Activated effector memory CD4-positive, alpha-beta T cell treated with Interleukin-2 at 50 U/mL for 16 hours (primary cell): ENCODE results near the gene TP53BP2.
"Not testable (repeated sequence)": the region's sequence is repeated elsewhere in the genome, so short reads cannot be mapped to it uniquely, and the experiment has no call there.

Experiments
- DNase-seq: peaks from one replicate; pipeline ENCODE4 v3.0.0-alpha.2; 2020

Gene TP53BP2

DNA sequence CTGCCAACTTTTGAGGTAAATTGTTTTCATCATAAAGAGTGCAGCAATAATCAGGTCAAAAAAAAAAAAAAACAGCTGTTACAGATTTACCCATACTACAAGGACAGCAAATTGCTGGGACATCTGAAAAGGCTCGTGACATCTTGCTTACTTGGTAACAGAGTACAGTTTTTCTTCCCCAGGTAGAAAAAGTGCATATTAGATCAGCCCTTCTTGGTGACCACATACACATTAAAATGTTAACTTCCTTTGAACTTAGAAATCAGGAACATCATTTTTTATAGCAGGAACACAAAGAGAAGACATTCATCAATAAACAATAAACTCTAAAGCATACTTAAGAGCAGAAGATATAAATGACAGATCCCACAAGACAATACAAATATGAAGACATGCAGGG, 16.1 kb downstream of the TP53BP2 start:
- DNase-seq = no peak

DNA sequence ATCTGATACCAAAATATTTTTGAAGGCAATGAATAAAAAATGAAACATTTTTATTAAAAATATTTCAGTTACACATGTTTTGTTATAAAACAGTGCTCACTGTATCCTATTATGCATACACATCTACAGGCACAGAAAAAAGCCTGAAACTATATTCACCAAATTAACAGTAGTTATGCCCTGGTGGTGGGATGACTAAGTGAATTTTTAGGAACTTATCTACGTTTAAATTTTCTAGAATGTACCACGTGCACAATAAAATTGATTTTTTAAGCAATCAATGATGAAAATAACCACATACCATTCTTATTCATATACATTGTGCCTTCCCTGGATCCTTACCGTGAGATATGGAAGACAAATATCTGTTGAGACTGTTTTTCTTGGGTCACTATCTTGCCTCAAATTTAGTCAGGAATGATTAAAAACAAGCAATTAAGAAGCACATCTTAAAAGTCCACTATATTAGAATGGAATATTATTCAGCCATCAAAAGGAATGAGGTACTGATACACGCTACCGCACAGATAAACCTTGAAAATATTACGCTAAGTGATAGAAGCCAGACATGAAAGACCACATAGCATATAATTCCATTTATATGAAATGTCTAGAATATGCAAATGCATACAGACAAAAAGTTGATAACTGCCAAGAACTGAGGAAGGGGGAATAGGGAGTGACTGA, 17.4 kb downstream of the TP53BP2 start:
- no peak for DNase-seq

DNA sequence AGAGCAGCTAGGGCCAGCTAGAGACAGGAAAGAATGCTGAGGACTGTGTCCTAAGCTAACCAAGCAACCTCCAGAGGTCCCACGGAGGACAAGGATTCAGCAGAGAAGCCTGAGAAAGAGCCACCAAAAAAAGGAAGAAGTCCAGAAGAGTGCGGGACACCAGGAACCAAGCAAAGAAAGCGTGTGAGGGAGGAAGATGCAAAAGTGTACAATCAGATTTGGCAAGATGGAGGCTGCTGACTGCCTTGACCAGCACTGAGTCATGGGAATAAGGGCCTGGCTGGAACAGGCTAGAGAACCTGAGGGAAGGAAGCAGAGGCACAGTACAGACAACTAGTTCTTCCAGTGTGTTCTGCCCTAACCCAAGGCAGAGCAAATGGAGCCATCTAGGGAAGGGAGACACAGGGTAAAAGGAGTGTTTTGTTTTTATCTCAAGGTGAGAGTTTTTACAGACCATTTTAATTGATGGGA, 18.5 kb downstream of the TP53BP2 start:
- no peak for DNase-seq

DNA sequence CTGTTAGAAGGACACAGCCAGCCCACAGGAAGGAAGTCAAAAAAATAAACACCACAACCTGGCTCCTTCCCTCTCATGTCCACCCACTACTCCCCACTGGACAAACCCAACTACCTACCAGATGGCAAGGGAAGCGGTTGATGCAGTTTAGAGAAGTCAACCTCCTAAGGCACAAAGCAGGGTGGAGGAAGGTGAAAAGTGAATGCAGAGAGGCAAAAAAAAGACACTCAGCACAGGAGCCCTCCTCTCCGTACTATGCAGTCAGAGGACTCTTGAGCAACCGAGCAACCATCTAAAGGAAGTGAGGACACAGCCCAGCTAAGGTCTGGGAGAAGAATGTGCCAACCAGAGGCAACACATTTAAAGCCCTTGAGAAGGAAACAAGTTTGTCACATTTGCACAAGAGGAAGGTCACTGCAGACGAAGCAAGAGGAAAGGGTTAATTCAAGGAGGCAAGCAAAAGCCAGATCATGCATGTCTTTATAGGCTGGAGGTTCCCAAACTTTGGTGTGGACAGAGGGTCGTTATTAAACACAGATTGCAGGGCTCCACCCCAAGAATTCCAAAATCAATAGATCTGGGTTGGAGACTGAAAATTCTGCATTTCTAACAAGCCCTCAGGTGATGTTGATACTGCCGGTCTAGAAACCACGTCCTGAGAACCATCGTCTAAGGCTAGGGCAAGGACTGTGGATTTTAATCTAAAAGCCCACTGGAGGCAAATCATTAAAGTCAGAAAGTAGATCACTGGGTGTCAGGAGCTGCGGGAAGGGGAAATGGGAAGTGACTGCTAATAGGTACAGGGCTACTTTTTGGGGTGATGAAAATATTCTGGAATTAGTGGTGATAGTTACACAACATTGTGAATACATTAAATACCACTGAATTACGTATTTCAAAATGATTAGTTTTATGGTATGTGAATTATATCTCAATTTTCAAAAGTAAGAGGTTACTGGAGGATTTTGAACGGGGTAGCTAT, 19.7 kb downstream of the TP53BP2 start:
- no peak for DNase-seq

DNA sequence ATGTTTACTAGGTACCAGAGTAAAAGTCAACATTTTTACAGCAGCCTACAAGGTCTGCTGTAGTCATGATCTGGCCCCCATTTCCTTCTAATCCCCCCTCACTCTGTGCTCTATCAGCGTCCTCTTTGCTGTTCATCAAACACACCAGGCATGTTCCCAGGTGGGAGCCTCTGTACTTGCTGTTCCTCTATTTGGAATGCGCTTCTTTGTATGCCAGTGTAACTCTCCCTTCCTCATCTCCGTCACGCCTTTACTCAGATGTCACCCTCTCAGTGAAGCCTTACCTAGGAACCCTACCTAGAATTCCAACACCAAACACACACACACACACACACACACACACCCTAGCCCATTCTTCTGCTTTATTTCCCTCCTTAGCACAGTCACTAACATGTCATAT, 21.0 kb downstream of the TP53BP2 start:
- no peak for DNase-seq

DNA sequence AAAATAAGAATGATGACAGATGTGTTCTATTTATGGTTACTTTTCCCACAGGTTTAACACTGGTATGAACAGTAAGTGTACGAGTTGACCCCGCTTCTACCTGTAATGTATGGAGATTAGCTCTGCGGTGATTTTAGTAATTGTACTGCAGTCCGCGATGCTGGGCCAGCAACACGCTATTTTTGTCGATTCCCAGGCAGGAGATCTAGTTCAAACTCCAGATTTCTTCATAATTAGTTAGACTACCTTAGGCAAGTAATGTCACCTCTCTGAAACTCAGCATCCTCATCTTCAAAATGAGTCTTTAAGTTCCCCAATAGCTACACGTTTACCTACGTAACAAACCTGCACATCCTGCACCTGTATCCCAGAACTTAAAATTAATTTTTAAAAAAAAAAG, 21.5 kb downstream of the TP53BP2 start:
- DNase-seq = no peak

DNA sequence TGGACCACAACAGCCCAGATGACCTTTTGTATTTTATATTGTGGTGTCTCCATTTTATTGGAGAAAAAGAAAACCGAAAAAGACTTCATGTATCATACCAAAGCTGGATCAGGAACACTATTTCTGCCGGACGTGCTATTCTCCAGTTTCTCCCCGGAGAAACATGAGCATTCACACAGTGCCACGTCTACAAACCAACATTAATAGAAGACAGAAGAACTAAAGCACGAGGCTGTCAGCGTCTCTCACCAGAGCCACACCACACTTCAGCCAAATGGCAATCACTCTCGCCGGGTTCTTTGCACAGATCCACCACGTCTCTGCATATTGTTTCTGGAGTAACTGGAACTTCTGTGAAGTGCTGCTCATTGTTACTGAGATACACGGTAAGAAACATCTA, 24.8 kb downstream of the TP53BP2 start:
- DNase-seq = no peak

DNA sequence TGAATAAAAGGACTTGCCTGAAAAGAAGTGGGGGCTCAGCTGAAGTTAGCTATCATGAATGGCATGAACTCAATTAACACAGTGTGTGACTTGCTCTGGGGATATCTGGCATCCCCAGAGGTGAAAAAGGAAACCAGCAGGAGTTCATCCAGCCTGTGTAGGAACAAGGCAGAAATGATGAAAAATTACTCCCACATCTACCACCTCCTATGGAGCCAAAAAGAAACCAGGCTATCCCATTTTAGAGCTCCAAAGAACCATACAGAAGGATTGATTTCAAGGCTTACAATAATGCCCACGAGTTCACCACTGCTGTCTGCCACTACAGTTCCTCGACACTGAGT, 25.3 kb downstream of the TP53BP2 start:
- no peak for DNase-seq

DNA sequence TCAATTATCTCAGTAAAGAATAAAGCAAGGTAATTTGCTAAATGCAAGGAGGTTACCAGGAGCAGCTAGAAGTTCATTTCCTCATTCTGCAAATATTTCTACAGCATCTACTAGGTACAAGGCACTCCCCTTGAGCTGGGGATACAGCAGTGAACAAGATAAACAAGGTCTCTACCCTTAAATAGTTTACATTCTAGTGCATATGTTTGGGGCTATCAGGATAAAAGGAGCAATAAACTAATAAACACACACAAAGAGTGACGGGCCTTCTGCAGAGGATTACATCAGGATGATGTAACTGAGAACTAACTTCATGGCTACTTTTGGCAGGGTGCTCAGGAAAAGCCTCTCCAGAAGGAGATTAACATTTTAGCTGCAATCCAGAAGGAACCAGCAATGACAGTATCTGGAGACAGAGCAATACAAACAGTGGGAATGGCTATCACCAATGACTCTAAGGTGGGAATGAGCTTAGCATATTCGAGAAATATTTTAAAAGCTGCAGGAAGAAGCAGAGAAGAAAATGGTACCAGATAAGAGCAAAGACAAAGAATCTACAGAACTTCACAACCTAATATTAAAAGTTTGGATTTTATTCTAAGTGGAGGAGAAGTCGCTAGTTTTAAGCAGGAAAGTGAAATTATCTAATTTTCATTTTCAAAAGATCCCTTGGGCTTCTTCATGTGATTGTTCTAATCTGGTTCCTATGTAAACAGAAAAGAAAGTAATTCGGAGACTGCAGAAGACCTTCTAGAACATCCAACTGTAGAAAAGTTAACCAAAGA, 25.8 kb downstream of the TP53BP2 start:
- no peak for DNase-seq

DNA sequence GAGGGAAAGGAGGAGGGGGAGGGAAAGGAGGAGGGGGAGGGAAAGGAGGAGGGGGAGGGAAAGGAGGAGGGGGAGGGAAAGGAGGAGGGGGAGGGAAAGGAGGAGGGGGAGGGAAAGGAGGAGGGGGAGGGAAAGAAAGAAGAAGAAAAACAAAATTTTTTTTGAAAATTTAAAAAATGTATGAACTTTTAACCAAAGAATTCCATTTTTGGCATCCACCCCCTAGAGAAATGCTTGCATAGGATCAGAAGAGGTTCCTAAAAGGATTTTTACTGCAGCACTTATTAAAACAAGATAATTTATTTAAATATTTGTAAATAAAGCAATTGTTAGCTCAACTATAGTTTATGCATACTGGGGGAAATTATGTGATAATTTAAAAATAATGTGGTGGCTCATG, 28.5 kb downstream of the TP53BP2 start:
- not testable (repeated sequence) for DNase-seq

DNA sequence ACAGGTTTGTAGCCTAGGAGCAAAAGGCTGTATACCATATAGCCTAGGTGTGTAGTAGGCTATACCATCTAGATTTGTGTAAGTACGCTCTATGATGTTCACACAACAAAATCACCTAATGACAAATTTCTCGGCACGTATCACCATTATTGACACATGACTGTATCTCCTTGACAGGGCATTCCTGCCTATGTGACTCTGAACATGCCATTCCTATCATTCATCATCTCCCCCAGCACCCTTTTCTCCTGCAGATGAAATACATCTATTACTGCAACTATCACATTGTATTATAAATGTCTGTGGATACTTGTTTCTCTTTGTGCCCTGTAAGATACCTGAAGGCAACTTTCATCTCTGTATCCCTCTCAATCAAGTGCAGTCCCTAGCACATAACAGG, 29.9 kb downstream of the TP53BP2 start:
- DNase-seq = no peak

DNA sequence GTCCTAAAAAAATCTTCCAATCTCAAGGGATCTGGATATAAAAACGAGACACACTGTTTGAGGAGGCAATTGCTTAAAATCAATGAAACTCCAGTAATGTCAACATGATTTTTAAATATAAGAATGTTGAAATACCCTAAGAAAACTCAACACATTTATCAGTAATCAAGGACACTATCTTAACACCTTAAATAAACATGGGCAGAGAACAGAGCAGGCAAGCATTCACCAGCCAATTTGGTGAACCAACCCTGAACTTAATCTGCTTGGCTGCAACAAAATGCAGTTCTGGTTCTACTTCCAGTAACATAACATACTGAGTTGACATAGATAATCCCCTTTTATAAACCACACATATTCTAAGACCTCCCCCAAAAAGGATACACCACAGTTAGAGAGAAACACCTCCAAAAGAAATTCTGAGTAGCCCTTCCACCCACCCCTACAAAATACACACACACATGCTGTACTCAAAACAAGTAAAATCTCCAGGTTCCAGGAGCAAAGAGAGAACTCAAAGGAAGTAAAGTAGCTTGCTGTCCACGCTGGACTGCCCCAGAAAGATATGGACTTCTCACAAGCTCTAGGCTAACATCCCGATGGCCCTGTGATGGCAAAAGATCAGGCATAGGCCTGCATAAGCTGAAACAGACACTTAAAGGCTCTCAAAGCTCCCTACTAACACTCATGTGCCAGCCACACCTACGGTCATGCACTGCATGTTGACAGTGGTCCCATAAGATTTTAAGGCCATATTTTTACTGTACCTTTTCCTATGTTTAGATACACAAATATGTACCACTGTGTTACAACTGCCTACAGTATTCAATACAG, 30.5 kb downstream of the TP53BP2 start:
- no peak for DNase-seq

DNA sequence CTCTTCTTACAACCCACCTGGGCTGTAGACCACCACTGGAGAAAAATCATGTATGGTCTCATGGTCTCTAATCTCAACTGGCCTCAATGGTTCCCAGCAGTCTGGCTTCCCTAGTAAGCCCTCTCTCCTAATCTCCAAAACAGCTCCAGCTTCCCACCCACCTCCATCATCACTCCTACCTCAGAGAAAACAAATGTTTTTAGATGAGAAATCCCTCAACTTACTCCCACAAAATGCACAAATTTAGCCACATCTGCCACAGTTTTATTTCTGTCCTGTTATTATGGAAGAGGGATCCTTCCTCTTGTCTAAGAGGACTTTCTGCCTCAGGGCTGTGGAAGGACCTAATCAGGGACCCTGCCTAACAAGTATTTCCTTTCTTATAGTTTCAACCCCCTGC, 32.1 kb downstream of the TP53BP2 start:
- DNase-seq = no peak

DNA sequence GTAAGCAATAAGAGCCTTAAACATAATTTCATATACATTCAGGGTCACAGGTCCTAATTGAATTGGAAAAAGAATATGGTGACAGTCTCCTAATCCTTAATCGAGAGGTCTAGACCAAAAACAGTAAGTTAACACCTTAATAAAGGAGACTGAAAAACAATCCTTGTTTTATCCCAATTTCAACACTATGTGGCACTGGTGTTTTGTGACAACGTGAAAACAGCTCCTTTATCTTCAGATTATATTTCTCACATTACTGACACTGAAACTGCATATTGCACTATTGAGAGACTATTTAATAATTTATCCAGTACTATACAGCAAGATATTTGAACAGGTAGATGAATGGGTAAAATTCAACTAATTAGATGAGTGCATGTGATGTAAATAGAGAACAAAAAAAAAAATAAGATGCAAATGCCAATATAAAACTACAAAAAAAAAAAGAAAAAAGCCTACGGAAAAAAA, 34.1 kb downstream of the TP53BP2 start:
- no peak for DNase-seq

DNA sequence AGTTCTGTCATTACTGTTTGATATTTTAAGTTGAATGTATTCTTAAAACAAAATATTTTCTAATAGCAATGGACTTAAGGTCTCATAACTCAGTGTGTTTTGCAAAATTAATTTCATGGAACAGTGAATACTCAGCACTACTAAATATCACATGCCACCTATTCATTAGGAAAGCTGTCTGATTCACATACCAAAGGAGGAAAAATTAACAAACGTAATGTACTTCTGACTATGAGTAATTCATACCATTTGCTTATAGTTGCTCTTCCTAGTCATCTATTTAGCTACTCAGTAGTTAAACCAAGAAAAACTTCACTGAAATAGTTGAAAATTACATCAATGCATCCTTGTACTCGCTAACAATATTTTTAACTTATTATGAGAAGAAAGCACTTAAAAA, 35.2 kb downstream of the TP53BP2 start:
- DNase-seq = no peak

DNA sequence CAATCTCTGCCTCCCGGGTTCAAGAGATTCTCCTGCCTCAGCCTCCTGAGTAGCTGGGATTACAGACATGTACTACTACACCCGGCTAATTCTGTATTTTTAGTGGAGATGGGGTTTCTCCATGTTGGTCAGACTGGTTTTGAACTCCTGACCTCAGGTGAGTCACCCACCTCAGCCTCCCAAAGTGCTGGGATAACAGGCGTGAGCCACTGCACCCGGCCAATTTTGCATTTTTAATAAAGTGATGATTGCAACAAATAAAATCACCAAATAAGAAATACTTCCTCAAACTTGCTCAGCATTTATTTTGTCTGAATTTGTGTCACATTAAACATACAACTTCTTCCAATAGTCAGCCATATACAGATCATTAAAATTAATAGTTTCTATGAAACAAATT, 35.8 kb downstream of the TP53BP2 start:
- not testable (repeated sequence) for DNase-seq

DNA sequence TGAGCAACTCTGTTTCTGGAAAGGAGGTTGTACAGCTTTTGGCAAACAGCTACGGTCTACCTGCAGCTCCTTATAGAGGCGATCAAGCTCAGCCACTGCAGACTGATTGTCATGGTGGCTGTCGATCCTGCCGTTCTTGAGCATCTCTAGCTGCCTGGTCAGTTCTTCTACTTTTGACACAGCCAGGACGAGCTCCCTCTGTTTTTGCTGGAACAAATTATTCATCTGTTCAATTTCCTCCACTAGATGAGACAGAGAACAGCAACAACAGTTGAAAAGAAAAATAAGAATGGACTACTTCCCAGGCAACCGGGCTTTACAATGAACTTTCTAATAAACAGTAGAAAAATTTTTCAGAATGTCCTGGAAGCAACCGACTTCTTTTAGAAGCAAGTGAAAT, 42.5 kb downstream of the TP53BP2 start:
- no peak for DNase-seq

DNA sequence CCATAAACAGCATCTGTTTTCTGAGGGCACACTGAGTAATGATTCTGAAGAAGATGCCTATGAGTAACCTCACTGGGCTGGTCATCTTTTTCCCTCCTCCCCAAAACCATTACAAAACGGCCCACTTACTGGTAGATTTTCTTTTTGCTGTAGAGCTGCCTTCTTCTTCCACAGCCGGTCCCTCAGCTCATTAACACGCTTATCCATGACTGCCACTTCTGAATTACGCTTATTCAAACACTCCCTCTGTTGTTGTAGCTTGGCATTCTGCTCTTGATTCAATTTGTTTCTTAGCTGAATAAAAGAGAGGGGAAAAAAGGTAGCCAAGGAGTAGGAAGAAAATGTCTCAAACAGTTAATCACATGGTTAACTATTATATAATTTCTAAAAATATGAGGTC, 43.1 kb downstream of the TP53BP2 start:
- no peak for DNase-seq

DNA sequence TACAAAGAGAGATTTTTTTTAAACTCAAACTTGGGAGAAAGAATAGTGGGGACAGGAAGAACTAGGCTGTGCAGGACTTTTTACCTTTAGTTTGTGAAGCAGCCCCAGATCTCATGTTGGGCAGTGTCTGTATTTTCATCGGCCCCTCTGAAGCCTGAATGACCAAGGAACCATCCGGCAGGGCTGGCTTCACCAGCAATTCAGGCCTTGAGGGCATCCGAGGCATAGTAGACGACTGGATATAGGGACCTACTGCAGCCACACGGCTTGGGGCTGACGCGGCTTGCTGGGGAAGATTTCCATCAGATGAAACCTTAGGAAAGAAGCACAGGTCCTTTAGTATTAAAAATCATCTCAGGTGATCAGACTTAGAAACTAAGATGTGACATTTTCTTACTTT, 43.7 kb downstream of the TP53BP2 start:
- DNase-seq = no peak

DNA sequence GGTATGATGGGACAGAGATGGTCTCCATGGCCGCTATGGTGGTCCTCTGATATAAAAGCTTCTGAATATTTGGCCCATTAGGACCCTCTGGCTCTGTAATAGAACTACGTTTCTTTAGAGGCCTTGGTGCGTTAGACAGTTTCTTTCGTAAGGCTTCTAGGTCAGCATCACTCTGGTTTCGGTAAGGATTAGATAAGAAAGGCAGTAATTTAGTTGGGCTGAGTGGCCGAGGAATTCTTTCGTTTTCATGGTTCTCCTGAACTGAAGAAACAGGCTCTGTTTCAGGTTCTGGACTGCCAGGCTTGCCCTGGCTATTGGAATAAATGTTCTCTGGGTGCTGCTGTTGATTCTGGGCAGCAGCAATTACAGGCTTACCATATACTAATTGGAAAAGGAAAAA, 49.5 kb downstream of the TP53BP2 start:
- DNase-seq = no peak

DNA sequence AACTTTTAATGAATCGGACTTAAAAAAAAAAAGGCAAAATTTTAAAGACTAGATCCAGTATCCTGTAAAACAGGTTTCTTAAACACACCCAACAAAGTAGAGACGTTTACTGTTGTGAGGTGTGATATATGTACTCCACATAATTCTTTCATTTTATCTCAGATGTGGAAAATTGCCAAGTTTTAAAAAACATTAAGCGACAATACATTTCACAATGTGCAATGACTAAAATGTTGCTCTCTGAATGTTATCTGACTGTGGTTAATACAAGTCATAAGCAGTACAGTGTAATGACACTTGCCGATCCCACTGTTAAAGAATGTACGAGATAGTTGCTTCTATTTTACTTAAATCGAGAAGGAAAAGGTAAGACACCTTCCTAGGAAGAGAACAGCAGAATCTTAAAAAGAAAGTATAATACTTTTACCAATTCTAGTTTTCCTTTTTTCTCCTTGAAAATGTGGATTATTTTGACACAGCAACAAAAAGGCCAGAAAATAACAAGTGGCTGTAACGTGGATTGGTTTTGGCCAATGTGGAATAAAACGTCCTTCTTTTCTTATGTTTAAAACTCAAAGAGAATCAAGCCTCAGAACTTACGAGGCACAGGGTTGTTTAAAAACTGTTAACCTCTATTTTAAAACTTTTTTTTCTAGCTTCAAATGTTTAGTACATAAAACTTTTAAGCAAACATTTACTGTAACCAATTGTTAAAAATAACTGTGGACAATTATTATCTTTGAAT, 51.4 kb downstream of the TP53BP2 start:
- DNase-seq = no peak

DNA sequence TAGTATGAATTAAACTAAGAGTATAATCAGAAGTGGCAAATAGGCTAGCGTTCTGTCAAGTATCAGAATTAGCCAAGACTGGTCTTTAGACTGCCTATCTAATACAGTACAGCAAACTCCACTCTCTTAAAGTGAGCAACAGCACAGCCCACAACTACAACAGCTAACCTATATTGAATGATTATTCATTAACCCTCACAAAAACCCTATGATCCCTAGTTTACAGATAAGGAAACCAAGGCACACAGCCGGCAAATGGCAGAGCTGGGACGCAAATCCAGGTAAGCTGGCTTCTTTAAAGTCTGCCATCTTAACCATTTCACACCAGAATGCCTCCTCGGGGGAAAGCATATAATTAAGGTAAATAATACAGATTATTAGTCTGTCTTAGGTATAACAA, 52.0 kb downstream of the TP53BP2 start:
- DNase-seq = no peak
